SK-N-SH (cell line): ENCODE data around the gene FYCO1.

Experiments
- EZH2phosphoT487 ChIP-seq: fragments of 200-600 bp; sonication (generic); IDR thresholded peaks from 2 replicates; pipeline ENCODE4 v1.6.1; 2017; ENCODE audit warnings: low read depth, mixed run types, mild to moderate bottlenecking, antibody characterized with exemption, moderate library complexity, borderline replicate concordance
- FOXM1 ChIP-seq: IDR thresholded peaks from 2 replicates; pipeline ENCODE4 v1.4.0; 2012; ENCODE audit warnings: low read depth, mild to moderate bottlenecking
- NRF1 ChIP-seq: IDR thresholded peaks from 2 replicates; pipeline ENCODE4 v1.6.1; 2012; ENCODE audit warnings: low read depth, mild to moderate bottlenecking, low read length
- POLR2AphosphoS5 ChIP-seq: IDR thresholded peaks from 2 replicates; pipeline ENCODE4 v1.6.1; 2012; ENCODE audit warnings: low read depth, low read length
- SMC3 ChIP-seq: IDR thresholded peaks from 2 replicates; pipeline ENCODE4 v1.6.1; 2012; ENCODE audit warnings: low read depth, low read length, improper control_type of control experiment
- TF ChIP-seq, protein P1 (sequence below): fragments of 200-600 bp; sonication (generic); IDR thresholded peaks from 2 replicates; pipeline ENCODE4 v1.6.1; 2017; ENCODE audit warnings: antibody characterized with exemption, mild to moderate bottlenecking, moderate library complexity
- TF ChIP-seq, protein P2 (sequence below): fragments of 150-350 bp; IDR thresholded peaks from 2 replicates; pipeline ENCODE4 v1.6.1; 2017; ENCODE audit warnings: antibody characterized with exemption, low read length, low read depth, borderline replicate concordance

DNA sequence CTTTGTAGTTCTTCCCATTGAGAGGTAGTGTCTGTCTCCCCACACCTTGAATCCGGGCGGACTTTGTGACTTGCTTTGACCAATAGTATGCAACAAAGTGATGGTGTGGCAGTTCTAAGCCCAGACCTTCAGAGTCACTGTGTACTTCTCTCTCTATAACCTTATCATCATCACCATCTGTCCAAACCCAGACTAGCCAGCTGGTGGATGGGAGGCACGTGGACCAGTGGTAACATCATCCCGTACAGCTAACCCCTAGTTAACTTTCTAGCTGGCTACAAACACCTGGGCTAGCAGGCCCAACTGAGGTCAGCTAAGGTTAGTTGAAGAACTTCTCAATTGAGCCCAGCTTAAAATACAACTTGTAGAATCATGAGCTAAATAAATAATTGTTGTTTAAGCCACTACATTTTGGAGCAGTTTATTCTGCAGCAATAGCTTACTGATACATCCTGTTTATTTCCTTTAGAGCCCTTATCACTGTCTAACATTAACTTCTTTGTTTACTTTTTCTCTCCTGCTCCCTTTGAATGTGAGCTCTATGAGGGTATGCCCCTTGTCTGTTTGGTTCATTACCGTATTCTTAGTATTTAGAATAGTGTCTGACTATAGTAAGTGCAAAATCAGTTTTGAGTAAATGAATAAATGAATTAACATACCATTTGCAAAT lies 120.8 kb downstream of the FYCO1 start:
- TF ChIP-seq, protein P1, sequence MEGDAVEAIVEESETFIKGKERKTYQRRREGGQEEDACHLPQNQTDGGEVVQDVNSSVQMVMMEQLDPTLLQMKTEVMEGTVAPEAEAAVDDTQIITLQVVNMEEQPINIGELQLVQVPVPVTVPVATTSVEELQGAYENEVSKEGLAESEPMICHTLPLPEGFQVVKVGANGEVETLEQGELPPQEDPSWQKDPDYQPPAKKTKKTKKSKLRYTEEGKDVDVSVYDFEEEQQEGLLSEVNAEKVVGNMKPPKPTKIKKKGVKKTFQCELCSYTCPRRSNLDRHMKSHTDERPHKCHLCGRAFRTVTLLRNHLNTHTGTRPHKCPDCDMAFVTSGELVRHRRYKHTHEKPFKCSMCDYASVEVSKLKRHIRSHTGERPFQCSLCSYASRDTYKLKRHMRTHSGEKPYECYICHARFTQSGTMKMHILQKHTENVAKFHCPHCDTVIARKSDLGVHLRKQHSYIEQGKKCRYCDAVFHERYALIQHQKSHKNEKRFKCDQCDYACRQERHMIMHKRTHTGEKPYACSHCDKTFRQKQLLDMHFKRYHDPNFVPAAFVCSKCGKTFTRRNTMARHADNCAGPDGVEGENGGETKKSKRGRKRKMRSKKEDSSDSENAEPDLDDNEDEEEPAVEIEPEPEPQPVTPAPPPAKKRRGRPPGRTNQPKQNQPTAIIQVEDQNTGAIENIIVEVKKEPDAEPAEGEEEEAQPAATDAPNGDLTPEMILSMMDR = no peak
- TF ChIP-seq POLR2AphosphoS5 (no peak), SMC3 (no peak), FOXM1 (no peak), EZH2phosphoT487 (no peak), NRF1 (no peak)
- TF ChIP-seq, protein P2, sequence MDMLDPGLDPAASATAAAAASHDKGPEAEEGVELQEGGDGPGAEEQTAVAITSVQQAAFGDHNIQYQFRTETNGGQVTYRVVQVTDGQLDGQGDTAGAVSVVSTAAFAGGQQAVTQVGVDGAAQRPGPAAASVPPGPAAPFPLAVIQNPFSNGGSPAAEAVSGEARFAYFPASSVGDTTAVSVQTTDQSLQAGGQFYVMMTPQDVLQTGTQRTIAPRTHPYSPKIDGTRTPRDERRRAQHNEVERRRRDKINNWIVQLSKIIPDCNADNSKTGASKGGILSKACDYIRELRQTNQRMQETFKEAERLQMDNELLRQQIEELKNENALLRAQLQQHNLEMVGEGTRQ = no peak
